WTC11 (cell line): Measurements from ENCODE around the gene KIAA0930.

Experiments used
- ELF4 ChIP-seq: sonication (generic); formaldehyde crosslinking; IDR thresholded peaks from 2 replicates; pipeline ENCODE4 v1.8.1; 2022; ENCODE audit warnings: low read depth, mild to moderate bottlenecking, moderate library complexity, missing genetic modification reagents
- ESRRA ChIP-seq: sonication (generic); formaldehyde crosslinking; IDR thresholded peaks from 2 replicates; pipeline ENCODE4 v1.8.1; 2022; ENCODE audit warnings: mild to moderate bottlenecking, missing genetic modification reagents, borderline replicate concordance
- KAT7 ChIP-seq: sonication (generic); formaldehyde crosslinking; IDR thresholded peaks from 2 replicates; pipeline ENCODE4 v1.8.1; 2023; ENCODE audit warnings: missing genetic modification reagents, mild to moderate bottlenecking, borderline replicate concordance
- NR1H2 ChIP-seq: sonication (generic); formaldehyde crosslinking; IDR thresholded peaks from 2 replicates; pipeline ENCODE4 v1.9.0; 2021; ENCODE audit warnings: mild to moderate bottlenecking, moderate library complexity, missing genetic modification reagents
- RORB ChIP-seq: fragments of 250-450 bp; sonication (Bioruptor Pico); IDR thresholded peaks from 2 replicates; pipeline ENCODE4 v1.9.0; 2021; ENCODE audit warnings: mild to moderate bottlenecking
- SMAD3 ChIP-seq: sonication (generic); formaldehyde crosslinking; IDR thresholded peaks from 2 replicates; pipeline ENCODE4 v1.8.0; 2022; ENCODE audit warnings: missing genetic modification reagents, mild to moderate bottlenecking, borderline replicate concordance
- SP1 ChIP-seq: sonication (generic); formaldehyde crosslinking; conservative IDR thresholded peaks from 2 replicates; pipeline ENCODE4 v1.8.1; 2022; ENCODE audit warnings: missing genetic modification reagents
- TP53 ChIP-seq: sonication (generic); formaldehyde crosslinking; IDR thresholded peaks from 2 replicates; pipeline ENCODE4 v1.8.1; 2023; ENCODE audit warnings: mild to moderate bottlenecking, missing genetic modification reagents
- ZNF138 ChIP-seq: sonication (generic); formaldehyde crosslinking; conservative IDR thresholded peaks from 2 replicates; pipeline ENCODE4 v1.8.1; 2022; ENCODE audit warnings: mild to moderate bottlenecking, moderate library complexity, missing genetic modification reagents
- TF ChIP-seq, protein P1 (sequence below): fragments of 200-600 bp; IDR thresholded peaks from 2 replicates; pipeline ENCODE4 v1.8.0; 2022; ENCODE audit warnings: antibody characterized with exemption
- TF ChIP-seq, protein P2 (sequence below): fragments of 250-450 bp; sonication (Bioruptor Pico); IDR thresholded peaks from 2 replicates; pipeline ENCODE4 v2.1.2; 2022; ENCODE audit warnings: mild to moderate bottlenecking, moderate library complexity
- TF ChIP-seq, protein P3 (sequence below): sonication (generic); formaldehyde crosslinking; IDR thresholded peaks from 2 replicates; pipeline ENCODE4 v1.8.0; 2023; ENCODE audit warnings: missing genetic modification reagents

DNA sequence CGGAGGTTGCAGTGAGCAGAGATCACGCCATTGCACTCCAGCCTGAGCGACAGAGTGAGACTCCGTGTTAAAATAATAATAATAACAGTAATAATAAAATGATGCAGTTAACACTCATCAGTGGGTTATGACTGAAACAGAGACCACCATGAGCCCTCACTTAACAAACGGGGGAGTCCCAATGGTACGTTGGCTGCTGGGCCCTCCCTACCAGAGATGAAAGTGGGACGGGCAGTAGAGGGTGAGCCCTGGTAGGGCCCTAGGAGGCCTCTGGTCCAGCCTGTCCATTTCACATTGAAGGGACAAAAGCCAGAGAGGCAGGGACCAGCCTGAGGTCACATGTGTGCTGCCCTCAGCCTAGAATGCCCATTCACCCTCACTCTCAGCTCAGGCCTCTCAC is 13.7 kb upstream of the KIAA0930 start:
- TF ChIP-seq, protein P1, sequence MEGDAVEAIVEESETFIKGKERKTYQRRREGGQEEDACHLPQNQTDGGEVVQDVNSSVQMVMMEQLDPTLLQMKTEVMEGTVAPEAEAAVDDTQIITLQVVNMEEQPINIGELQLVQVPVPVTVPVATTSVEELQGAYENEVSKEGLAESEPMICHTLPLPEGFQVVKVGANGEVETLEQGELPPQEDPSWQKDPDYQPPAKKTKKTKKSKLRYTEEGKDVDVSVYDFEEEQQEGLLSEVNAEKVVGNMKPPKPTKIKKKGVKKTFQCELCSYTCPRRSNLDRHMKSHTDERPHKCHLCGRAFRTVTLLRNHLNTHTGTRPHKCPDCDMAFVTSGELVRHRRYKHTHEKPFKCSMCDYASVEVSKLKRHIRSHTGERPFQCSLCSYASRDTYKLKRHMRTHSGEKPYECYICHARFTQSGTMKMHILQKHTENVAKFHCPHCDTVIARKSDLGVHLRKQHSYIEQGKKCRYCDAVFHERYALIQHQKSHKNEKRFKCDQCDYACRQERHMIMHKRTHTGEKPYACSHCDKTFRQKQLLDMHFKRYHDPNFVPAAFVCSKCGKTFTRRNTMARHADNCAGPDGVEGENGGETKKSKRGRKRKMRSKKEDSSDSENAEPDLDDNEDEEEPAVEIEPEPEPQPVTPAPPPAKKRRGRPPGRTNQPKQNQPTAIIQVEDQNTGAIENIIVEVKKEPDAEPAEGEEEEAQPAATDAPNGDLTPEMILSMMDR: no peak
- no peak for TF ChIP-seq RORB (CRISPR knock-in tag)
- TF ChIP-seq TP53 (CRISPR knock-in tag): no peak
- TF ChIP-seq ZNF138 (CRISPR knock-in tag): no peak
- TF ChIP-seq ELF4 (CRISPR knock-in tag): no peak
- no peak for TF ChIP-seq KAT7 (CRISPR knock-in tag)
- TF ChIP-seq SMAD3 (CRISPR knock-in tag): no peak
- TF ChIP-seq, protein P2, sequence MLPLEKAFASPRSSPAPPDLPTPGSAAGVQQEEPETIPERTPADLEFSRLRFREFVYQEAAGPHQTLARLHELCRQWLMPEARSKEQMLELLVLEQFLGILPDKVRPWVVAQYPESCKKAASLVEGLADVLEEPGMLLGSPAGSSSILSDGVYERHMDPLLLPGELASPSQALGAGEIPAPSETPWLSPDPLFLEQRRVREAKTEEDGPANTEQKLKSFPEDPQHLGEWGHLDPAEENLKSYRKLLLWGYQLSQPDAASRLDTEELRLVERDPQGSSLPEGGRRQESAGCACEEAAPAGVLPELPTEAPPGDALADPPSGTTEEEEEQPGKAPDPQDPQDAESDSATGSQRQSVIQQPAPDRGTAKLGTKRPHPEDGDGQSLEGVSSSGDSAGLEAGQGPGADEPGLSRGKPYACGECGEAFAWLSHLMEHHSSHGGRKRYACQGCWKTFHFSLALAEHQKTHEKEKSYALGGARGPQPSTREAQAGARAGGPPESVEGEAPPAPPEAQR: no peak
- TF ChIP-seq, protein P3, sequence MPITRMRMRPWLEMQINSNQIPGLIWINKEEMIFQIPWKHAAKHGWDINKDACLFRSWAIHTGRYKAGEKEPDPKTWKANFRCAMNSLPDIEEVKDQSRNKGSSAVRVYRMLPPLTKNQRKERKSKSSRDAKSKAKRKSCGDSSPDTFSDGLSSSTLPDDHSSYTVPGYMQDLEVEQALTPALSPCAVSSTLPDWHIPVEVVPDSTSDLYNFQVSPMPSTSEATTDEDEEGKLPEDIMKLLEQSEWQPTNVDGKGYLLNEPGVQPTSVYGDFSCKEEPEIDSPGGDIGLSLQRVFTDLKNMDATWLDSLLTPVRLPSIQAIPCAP (CRISPR knock-in tag): no peak
- TF ChIP-seq ESRRA: no peak
- TF ChIP-seq SP1 (CRISPR knock-in tag): no peak
- TF ChIP-seq NR1H2: no peak
